ENCODE measurements around the gene C10orf90. TPM values are rescaled to one million over a fixed set of nuclear protein-coding genes. Genes with fewer than 3 reads are reported as not detected.

The C10orf90 gene
- total and polyA plus RNA-seq, 8 donors = 0.32 to 0.64 (median 0.47) TPM; not detected in 5

DNA sequence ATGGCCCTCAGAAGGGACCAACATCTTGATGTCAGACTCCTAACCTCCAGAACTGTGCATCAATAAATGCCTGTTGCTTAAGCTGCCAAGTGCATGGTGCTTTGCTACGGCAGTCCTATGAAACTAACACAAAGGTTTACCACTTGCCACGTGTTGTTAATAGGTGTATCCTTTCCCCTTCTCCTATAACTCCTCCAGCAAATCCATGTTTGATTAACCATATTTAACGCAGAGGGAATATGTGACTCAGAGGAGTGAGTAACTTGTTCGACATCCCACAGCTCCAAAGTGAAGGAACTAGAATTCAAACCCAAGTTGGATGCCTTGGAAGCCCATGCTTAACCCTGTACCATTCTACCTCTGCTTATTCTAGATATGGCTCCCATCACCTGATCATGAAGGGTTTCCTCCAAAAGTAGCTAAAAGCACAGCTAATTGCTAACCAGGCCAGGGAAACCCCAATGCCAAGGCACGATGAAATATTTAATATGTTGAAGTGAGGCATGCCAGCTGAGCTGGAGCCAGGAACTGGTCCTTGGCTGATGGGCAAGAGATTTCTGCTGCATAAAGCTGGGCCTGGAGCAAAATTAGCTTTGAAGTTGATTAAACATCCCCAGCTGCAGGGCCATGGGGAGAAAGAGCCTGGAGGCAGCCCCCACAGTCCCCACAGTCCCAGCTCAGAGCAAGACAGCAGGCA lies 131.9 kb downstream of the C10orf90 start:
- no peak overlapping the region for H3K27ac ChIP-seq
- DNase-seq = no peak
- ATAC-seq = peak in 2 of 4 donors; percentile 27 to 39
- 74 to 75% methylated on average over 5 of the region's 5 CpGs for WGBS, 2 donors
- no peaks in the 10 kb centered on the region for H3K27me3 ChIP-seq
- H3K4me3 ChIP-seq = no peak overlapping the region
- no peaks in the 10 kb centered on the region for H3K9me3 ChIP-seq
- FAIRE-seq = no peak
- TF ChIP-seq, protein P1, sequence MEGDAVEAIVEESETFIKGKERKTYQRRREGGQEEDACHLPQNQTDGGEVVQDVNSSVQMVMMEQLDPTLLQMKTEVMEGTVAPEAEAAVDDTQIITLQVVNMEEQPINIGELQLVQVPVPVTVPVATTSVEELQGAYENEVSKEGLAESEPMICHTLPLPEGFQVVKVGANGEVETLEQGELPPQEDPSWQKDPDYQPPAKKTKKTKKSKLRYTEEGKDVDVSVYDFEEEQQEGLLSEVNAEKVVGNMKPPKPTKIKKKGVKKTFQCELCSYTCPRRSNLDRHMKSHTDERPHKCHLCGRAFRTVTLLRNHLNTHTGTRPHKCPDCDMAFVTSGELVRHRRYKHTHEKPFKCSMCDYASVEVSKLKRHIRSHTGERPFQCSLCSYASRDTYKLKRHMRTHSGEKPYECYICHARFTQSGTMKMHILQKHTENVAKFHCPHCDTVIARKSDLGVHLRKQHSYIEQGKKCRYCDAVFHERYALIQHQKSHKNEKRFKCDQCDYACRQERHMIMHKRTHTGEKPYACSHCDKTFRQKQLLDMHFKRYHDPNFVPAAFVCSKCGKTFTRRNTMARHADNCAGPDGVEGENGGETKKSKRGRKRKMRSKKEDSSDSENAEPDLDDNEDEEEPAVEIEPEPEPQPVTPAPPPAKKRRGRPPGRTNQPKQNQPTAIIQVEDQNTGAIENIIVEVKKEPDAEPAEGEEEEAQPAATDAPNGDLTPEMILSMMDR (IDR thresholded peaks at IDR 0.05) = no peak
- H3K36me3 ChIP-seq = no peaks in the 10 kb centered on the region
- intact Hi-C loops (cut with DNase I) = no loop called here
- H3K4me1 ChIP-seq = peaks cover 0 to 10% (median 0%) of the 10 kb centered on the region in 3 donors

DNA sequence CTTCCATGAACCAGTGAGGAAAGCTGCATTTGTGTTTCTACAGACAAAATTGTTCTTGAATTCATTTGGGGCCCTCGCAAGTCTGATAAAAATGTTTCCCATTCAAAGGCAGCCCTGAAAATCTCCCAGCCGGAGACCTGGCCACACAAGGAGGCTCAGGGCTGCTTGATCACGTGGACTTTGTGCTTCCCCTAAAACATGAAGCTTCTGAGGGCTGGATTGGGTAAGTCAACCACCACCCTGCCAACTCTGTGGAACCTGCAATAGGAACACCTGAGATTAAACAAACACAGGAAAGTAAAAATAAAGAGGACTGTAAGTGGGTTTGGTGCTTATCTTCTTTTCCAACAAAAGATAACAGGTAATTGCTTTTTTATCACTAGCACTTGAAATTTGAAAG lies 133.8 kb downstream of the C10orf90 start:
- no peaks in the 10 kb centered on the region for H3K36me3 ChIP-seq
- H3K4me3 ChIP-seq = no peak overlapping the region
- 48% methylated on average over 3 of the region's 3 CpGs for WGBS, 2 donors
- intact Hi-C loops (cut with DNase I) = no loop called here
- H3K4me1 ChIP-seq = peaks cover 0 to 10% (median 0%) of the 10 kb centered on the region in 3 donors
- TF ChIP-seq, protein P1 (IDR thresholded peaks at IDR 0.05) = no peak
- DNase-seq = no peak
- ATAC-seq = peak in 3 of 4 donors; percentile 39 to 71 (median 41)
- no peak overlapping the region for H3K27ac ChIP-seq
- no peaks in the 10 kb centered on the region for H3K27me3 ChIP-seq
- no peaks in the 10 kb centered on the region for H3K9me3 ChIP-seq
- FAIRE-seq = no peak

DNA sequence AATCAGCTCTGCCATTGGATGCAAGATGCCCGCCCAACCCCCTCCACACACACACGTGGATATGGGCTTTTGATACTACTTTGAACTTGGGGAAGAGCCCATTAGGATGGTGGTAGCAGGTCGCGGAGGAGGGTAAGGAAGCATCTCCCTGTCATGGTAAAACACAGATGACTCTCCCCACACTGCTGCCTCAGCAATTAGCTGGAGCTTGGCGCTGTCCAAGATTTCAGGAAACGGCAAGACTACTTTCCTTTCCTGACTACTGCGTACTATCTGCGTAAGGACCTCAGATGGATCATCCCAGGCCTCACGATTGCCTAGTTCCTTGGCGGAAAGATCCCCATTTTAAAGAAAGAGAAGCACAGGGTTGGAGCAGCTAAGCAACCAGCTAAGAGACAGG lies 134.3 kb downstream of the C10orf90 start:
- intact Hi-C loops (cut with DNase I) = no loop called here
- ATAC-seq (peak in 1 of 4 donors; percentile 50), DNase-seq (no peak), FAIRE-seq (no peak)
- Histone ChIP-seq H3K4me1 (peaks cover 0 to 10% (median 0%) of the 10 kb centered on the region in 3 donors), H3K9me3 (no peaks in the 10 kb centered on the region), H3K36me3 (no peaks in the 10 kb centered on the region), H3K4me3 (no peak overlapping the region), H3K27ac (no peak overlapping the region), H3K27me3 (no peaks in the 10 kb centered on the region)
- 73 to 78% methylated on average over 10 of the region's 10 CpGs for WGBS, 2 donors
- TF ChIP-seq, protein P1 (IDR thresholded peaks at IDR 0.05) = no peak

DNA sequence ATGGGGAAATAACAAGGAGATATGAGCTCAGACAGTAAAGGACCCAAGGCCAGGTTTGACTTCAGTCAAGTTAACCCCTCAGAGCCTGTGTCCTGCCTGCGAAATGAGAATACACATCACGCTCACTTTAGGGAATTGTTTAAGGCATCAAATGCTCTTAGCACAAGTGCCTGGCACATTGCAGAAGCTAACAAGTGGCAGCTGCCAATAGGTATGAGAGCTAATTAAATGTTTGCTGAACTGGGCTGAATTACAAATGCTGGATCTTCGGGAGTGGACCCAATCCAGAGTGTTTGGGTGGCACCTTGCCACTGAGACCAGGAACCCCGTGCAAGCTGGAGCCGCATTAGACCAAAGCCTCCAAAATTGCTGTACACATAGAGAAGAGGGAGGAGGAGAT lies 136.8 kb downstream of the C10orf90 start:
- ATAC-seq = no peak
- no peaks in the 10 kb centered on the region for H3K9me3 ChIP-seq
- no peak overlapping the region for H3K4me3 ChIP-seq
- TF ChIP-seq, protein P1 (IDR thresholded peaks at IDR 0.05) = no peak
- no peaks in the 10 kb centered on the region for H3K36me3 ChIP-seq
- no peak for DNase-seq
- H3K27ac ChIP-seq = no peak overlapping the region
- WGBS, 2 donors = 85 to 91% methylated on average over 5 of the region's 5 CpGs
- H3K27me3 ChIP-seq = no peaks in the 10 kb centered on the region
- FAIRE-seq = no peak
- intact Hi-C loops (cut with DNase I) = no loop called here
- H3K4me1 ChIP-seq = peaks cover 0 to 5% (median 0%) of the 10 kb centered on the region in 3 donors

DNA sequence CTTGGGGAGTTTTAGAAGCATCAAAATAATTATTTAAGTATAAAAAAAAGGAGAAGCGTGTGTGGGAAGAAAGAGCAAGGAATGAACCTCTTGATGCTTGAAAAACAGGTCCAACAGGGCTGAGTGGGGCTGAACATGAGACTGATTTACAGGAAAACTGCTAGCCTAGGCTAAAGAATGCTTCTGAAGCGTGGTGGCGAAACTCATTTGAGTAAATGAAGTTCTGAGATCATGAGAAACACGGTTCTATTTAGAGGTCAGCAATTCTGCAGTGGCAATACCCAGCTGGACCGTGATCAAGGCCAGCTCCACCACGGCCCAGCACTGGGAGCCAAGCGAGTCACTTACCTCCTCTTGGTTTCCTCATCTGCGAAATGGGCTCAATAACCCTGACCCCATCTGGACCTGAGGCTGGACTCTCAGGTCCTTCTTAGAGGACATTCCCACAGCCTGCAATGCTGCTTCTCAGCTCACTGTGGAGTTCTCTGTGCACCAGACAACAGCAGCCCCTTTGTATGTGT lies 142.1 kb downstream of the C10orf90 start:
- H3K27ac ChIP-seq = no peak overlapping the region
- TF ChIP-seq, protein P1 (IDR thresholded peaks at IDR 0.05) = no peak
- H3K4me3 ChIP-seq = no peak overlapping the region
- DNase-seq (no peak), FAIRE-seq (no peak), ATAC-seq (no peak)
- H3K36me3 ChIP-seq = no peaks in the 10 kb centered on the region
- 85 to 93% methylated on average over 8 of the region's 8 CpGs for WGBS, 2 donors
- intact Hi-C loops (cut with DNase I) = no loop called here
- H3K4me1 ChIP-seq = no peaks in the 10 kb centered on the region
- H3K9me3 ChIP-seq = no peaks in the 10 kb centered on the region
- H3K27me3 ChIP-seq = no peaks in the 10 kb centered on the region
